ENCODE results near the gene TM7SF3. TPM values are rescaled to one million over a fixed set of nuclear protein-coding genes. Genes with fewer than 3 reads are reported as not detected.

Gene TM7SF3
- total and polyA plus RNA-seq, 2 donors (not counting 3 experiments of a cell fraction or from before 2014, with no cell fraction given): 54.8 to 70.7 TPM

DNA sequence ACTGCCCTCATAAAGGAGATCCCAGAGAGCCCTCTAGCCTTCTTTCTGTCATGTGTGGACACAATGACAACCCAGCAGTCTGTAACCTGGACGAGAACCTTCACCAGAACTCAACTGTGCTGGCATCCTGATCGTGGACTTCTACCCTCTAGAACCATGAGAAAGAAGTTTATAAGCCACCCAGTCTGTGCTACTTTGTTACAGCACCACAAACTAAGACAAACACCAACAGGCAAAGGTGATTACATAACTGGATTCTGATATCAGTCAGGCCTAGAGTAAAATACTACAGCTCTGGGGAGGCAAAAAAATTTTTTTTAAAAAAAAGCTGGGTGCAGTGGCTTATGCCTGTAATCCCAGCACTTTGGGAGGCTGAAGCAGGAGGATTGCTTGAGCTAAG is 18.5 kb downstream of the TM7SF3 start:
- Histone ChIP-seq H3K9ac (replicated peaks; ENCODE audit: extremely low read depth, insufficient read depth, low read length) (no peak overlapping the region), H3K4me1 (ENCODE audit: control insufficient read depth, extremely low read depth, insufficient read depth, low read length) (peaks cover 2% of the 10 kb centered on the region), H3K9me3 (replicated peaks; ENCODE audit: control insufficient read depth, insufficient read depth, low read length) (no peaks in the 10 kb centered on the region), H3K4me2 (ENCODE audit: insufficient read depth, low read length) (no peak overlapping the region), H3K4me3 (replicated peaks in 1 of 3; ENCODE audit: insufficient read depth in 1 of 3, low read depth in 1 of 3, low read length in 3 of 3) (no peak overlapping the region), H3K79me2 (ENCODE audit: control insufficient read depth, insufficient read depth, low read length) (no peaks in the 10 kb centered on the region), H2AFZ (ENCODE audit: low read depth, low read length) (no peak overlapping the region), H4K20me1 (replicated peaks; ENCODE audit: control insufficient read depth, extremely low read depth, insufficient read depth, low read length) (no peaks in the 10 kb centered on the region), H3K36me3 (ENCODE audit: control insufficient read depth in 2 of 2, extremely low read depth in 1 of 2, insufficient read depth in 2 of 2, low read length in 2 of 2) (peaks cover 4 to 5% of the 10 kb centered on the region in 2 experiments), H3K27ac (ENCODE audit: insufficient read depth, low read depth, low read length) (no peak overlapping the region), H3K27me3 (ENCODE audit: control insufficient read depth in 2 of 2, insufficient read depth in 2 of 2, low read length in 2 of 2) (no peaks in the 10 kb centered on the region), H3K9me1 (replicated peaks; ENCODE audit: control insufficient read depth, extremely low read depth, insufficient read depth, low read length) (no peaks in the 10 kb centered on the region)
- ChIA-PET POLR2A (no interaction called here), CTCF (interaction anchor here (1.5 kb wide), 1 partner anchor 15 kb away, joined by 5 read pairs; no protein-coding TSS in a partner anchor)
- dilution Hi-C loops (cut with MboI; ENCODE audit: extremely low pct_ligation_motif_present, low sequenced_read_pairs): no loop called here
- no TSS peak for BruUV-seq (replicated peaks)
- TF ChIP-seq FOS (IDR thresholded peaks at IDR 0.05; ENCODE audit: borderline replicate concordance, insufficient read depth, low read length) (no peak), EZH2 (IDR thresholded peaks at IDR 0.05; ENCODE audit: borderline replicate concordance, low read depth, low read length, severe bottlenecking) (no peak), JUN (IDR thresholded peaks at IDR 0.05; ENCODE audit: borderline replicate concordance, insufficient read depth, insufficient read length, low read depth) (no peak), MYC (IDR thresholded peaks at IDR 0.05; ENCODE audit: low read depth, low read length) (no peak), POLR2A (IDR thresholded peaks at IDR 0.05; ENCODE audit: low read depth, low read length) (no peak), POLR2AphosphoS5 (IDR thresholded peaks at IDR 0.05; ENCODE audit: insufficient read depth, low read depth, low read length) (no peak), GATA2 (IDR thresholded peaks at IDR 0.05; ENCODE audit: insufficient read depth, insufficient read length, low read depth, low read length) (no peak)
- TF ChIP-seq, protein P1, sequence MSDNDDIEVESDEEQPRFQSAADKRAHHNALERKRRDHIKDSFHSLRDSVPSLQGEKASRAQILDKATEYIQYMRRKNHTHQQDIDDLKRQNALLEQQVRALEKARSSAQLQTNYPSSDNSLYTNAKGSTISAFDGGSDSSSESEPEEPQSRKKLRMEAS (IDR thresholded peaks at IDR 0.05; ENCODE audit: insufficient read depth, insufficient read length): no peak
- TF ChIP-seq, protein P2, sequence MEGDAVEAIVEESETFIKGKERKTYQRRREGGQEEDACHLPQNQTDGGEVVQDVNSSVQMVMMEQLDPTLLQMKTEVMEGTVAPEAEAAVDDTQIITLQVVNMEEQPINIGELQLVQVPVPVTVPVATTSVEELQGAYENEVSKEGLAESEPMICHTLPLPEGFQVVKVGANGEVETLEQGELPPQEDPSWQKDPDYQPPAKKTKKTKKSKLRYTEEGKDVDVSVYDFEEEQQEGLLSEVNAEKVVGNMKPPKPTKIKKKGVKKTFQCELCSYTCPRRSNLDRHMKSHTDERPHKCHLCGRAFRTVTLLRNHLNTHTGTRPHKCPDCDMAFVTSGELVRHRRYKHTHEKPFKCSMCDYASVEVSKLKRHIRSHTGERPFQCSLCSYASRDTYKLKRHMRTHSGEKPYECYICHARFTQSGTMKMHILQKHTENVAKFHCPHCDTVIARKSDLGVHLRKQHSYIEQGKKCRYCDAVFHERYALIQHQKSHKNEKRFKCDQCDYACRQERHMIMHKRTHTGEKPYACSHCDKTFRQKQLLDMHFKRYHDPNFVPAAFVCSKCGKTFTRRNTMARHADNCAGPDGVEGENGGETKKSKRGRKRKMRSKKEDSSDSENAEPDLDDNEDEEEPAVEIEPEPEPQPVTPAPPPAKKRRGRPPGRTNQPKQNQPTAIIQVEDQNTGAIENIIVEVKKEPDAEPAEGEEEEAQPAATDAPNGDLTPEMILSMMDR (IDR thresholded peaks at IDR 0.05; ENCODE audit: extremely low read depth in 1 of 2, insufficient read depth in 1 of 2, low read depth in 1 of 2, low read length in 2 of 2): no peak
- no peak for DNase-seq (ENCODE audit: low read depth, low spot score)
- intact Hi-C loops (cut with micrococcal nuclease): no loop called here
- FAIRE-seq: no peak

All from endothelial cell of umbilical vein (primary cell).